Caco-2 (cell line): Measurements from ENCODE around the gene PERP. TPM values are rescaled to one million over a fixed set of nuclear protein-coding genes. Genes with fewer than 3 reads are reported as not detected.

ENCODE experiments used
- BruUV-seq: library from RNA; stranded (reverse); fragments of 400-500 nt; replicated peaks from 2 replicates; lab custom pipeline; 2021; lab: Mats Ljungman, UMichigan
- CTCF ChIA-PET: fragments of 300-600 bp; sonication (Branson Sonifier 250); formaldehyde crosslinking; loops from one replicate; lab custom pipeline; 2022; ENCODE audit warnings: antibody characterized with exemption; lab: Charles Lee
- POLR2A ChIA-PET: fragments of 300-600 bp; sonication (Branson Sonifier 250); formaldehyde crosslinking; loops from one replicate; lab custom pipeline; 2022; ENCODE audit warnings: antibody characterized with exemption; lab: Charles Lee
- DNase-seq, 2 experiments: peaks; one replicate each; pipeline versions ENCODE4 v3.0.0 to v3.0.0-alpha.2; 2020 to 2022
- H3K27me3 ChIP-seq: replicated peaks from 2 replicates; pipeline ENCODE4 v1.6.0; 2011; ENCODE audit warnings: low read length; ENCODE audit not compliant: control insufficient read depth, insufficient read depth
- H3K36me3 ChIP-seq: 2 replicates; pipeline ENCODE4 v1.5.1; 2011; ENCODE audit warnings: low read length; ENCODE audit not compliant: control insufficient read depth, insufficient read depth
- H3K4me1 ChIP-seq: fragments of 250-450 bp; sonication (Bioruptor Pico); 2 replicates; pipeline ENCODE4 v1.5.1; 2020; ENCODE audit warnings: mild to moderate bottlenecking
- H3K4me3 ChIP-seq: 2 replicates; pipeline ENCODE4 v1.5.1; 2011; ENCODE audit warnings: low read depth, mild to moderate bottlenecking, control low read depth, low read length
- H3K9me3 ChIP-seq: fragments of 250-450 bp; sonication (Bioruptor Pico); 2 replicates; pipeline ENCODE4 v1.5.1; 2020; ENCODE audit warnings: mild to moderate bottlenecking, moderate library complexity
- H3K27ac Mint-ChIP-seq: one replicate; pipeline ENCODE4 v1.8.0; 2022; ENCODE audit warnings: mixed read lengths; ENCODE audit not compliant: unreplicated experiment
- H3K27me3 Mint-ChIP-seq: one replicate; pipeline ENCODE4 v1.8.0; 2022; ENCODE audit warnings: mixed read lengths; ENCODE audit not compliant: insufficient read depth, unreplicated experiment
- H3K36me3 Mint-ChIP-seq: one replicate; pipeline ENCODE4 v1.8.0; 2022; ENCODE audit warnings: mild to moderate bottlenecking, mixed read lengths; ENCODE audit not compliant: insufficient read depth, unreplicated experiment
- H3K4me1 Mint-ChIP-seq: one replicate; pipeline ENCODE4 v1.8.0; 2022; ENCODE audit warnings: low read depth, mixed read lengths; ENCODE audit not compliant: unreplicated experiment
- H3K4me3 Mint-ChIP-seq: one replicate; pipeline ENCODE4 v1.8.0; 2022; ENCODE audit warnings: mild to moderate bottlenecking, moderate library complexity, mixed read lengths; ENCODE audit not compliant: unreplicated experiment
- H3K9me3 Mint-ChIP-seq: one replicate; pipeline ENCODE4 v1.8.0; 2022; ENCODE audit warnings: mixed read lengths; ENCODE audit not compliant: unreplicated experiment
- intact Hi-C: fragments of 100-400 bp; cut with micrococcal nuclease; formaldehyde crosslinking; loops from one replicate; pipeline ENCODE4 v1.10.0; 2022; ENCODE audit not compliant: unreplicated experiment
- total RNA-seq: library from RNA; stranded (reverse); gene quantifications from 2 replicates; pipeline ENCODE4 v1.2.3, GENCODE V29; 2022
- TF ChIP-seq, protein P1 (sequence below), 2 experiments: fragments of 200-600 bp in 1 of 2; IDR thresholded peaks; 1 replicate in 1 of 2; 2 replicates in 1 of 2; pipeline versions ENCODE4 v1.5.1 to v1.8.0; 2011 to 2022; ENCODE audit warnings: antibody characterized with exemption in 1 of 2, control low read depth in 1 of 2, inconsistent platforms in 1 of 2, low read depth in 1 of 2, low read length in 1 of 2, mild to moderate bottlenecking in 1 of 2, moderate library complexity in 1 of 2; ENCODE audit not compliant: insufficient read depth in 1 of 2, severe bottlenecking in 1 of 2, unreplicated experiment in 1 of 2

PERP gene
- total RNA-seq, 1 experiment from 2014 or later, result 141 TPM

DNA sequence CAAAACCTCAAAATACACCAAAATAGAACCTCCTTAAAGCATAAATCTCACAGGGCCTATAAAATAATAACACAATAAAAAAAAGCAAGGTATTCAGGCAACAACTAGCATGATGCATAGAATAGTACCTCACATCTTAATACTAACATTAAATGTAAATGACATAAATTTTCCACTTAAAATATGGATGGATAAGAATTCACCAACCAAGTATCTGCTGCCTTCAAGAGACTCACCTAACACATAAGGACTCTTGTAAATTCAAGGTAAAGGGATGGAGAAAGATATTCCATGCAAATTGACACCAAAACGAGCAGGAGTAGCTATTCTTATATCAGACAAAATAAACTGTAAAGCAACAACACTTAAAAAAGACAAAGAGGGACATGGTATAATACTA lies 52.2 kb downstream of the PERP start:
- CTCF ChIA-PET, result no interaction called here
- BruUV-seq, result no TSS peak

DNA sequence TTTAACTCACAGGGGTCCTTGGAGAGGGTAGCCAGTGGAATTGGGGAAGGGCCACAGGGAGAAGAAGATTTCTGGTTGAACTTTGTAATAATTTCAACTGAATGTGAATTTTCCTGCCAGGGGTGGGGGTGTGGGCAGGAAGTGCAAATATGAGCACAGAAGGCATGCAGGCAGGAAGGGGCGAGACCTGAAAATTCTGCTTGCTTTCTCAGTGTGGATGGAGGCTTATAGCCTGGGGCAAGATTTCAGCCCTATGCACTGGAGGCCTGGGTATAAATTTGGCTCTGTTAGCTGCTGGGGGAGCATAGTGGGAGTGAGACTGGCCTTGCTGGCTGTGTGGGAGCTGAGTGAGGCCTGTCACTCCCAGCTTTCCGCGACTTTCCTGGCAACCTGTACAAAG lies 54.4 kb downstream of the PERP start:
- ChIA-PET POLR2A (no interaction called here), CTCF (no interaction called here)
- Mint-ChIP-seq H3K36me3 (no peaks in the 10 kb centered on the region), H3K9me3 (peaks cover 45% of the 10 kb centered on the region), H3K27ac (no peak overlapping the region), H3K4me3 (no peak overlapping the region), H3K27me3 (no peaks in the 10 kb centered on the region), H3K4me1 (no peaks in the 10 kb centered on the region)
- no peak for DNase-seq
- H3K4me3 ChIP-seq, result no peak overlapping the region
- TF ChIP-seq, protein P1, sequence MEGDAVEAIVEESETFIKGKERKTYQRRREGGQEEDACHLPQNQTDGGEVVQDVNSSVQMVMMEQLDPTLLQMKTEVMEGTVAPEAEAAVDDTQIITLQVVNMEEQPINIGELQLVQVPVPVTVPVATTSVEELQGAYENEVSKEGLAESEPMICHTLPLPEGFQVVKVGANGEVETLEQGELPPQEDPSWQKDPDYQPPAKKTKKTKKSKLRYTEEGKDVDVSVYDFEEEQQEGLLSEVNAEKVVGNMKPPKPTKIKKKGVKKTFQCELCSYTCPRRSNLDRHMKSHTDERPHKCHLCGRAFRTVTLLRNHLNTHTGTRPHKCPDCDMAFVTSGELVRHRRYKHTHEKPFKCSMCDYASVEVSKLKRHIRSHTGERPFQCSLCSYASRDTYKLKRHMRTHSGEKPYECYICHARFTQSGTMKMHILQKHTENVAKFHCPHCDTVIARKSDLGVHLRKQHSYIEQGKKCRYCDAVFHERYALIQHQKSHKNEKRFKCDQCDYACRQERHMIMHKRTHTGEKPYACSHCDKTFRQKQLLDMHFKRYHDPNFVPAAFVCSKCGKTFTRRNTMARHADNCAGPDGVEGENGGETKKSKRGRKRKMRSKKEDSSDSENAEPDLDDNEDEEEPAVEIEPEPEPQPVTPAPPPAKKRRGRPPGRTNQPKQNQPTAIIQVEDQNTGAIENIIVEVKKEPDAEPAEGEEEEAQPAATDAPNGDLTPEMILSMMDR (IDR thresholded peaks at IDR 0.05; ENCODE audit: insufficient read depth in 1 of 2, low read depth in 1 of 2, low read length in 1 of 2, severe bottlenecking in 1 of 2, unreplicated experiment in 1 of 2), result no peak
- H3K27me3 ChIP-seq, result no peaks in the 10 kb centered on the region
- BruUV-seq, result no TSS peak
- no peaks in the 10 kb centered on the region for H3K36me3 ChIP-seq
- H3K9me3 ChIP-seq, result peaks cover 29% of the 10 kb centered on the region
- intact Hi-C loops, result no loop called here
- no peaks in the 10 kb centered on the region for H3K4me1 ChIP-seq

More for the DNA sequence above, 52.2 kb downstream of the PERP start:
- intact Hi-C loops, result no loop called here
- Mint-ChIP-seq H3K27me3 (no peaks in the 10 kb centered on the region), H3K27ac (no peak overlapping the region), H3K4me1 (no peaks in the 10 kb centered on the region), H3K9me3 (peaks cover 48% of the 10 kb centered on the region), H3K4me3 (no peak overlapping the region), H3K36me3 (no peaks in the 10 kb centered on the region)
- Histone ChIP-seq H3K4me3 (no peak overlapping the region), H3K9me3 (peaks cover 31% of the 10 kb centered on the region), H3K36me3 (no peaks in the 10 kb centered on the region), H3K27me3 (no peaks in the 10 kb centered on the region), H3K4me1 (no peaks in the 10 kb centered on the region)
- POLR2A ChIA-PET, result interaction anchor here (0.6 kb wide), 1 partner anchor 593 kb away, joined by 4 read pairs; no protein-coding TSS in a partner anchor
- no peak for DNase-seq
- TF ChIP-seq, protein P1 (IDR thresholded peaks at IDR 0.05; ENCODE audit: insufficient read depth in 1 of 2, low read depth in 1 of 2, low read length in 1 of 2, severe bottlenecking in 1 of 2, unreplicated experiment in 1 of 2), result no peak

DNA sequence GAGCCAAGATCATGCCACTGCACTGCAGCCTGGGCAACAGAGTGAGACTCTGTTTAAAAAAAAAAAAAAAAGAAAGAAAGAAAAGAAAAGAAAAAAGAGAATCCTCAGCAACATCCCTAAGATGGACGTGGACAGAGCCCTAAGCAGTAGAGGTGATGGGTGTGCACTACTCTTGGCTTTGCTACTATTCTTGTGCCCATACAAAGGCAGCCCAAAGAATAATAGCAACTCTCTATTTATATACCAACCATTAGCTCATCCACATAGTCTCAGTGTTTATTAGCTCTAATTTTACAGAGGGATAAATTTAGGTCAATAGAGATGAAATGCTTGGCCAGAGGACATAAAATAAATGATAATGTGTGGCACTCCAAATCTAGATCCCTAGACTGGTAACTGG lies 62.2 kb downstream of the PERP start:
- Histone ChIP-seq H3K9me3 (0 out of 2 replicates have a peak, but pooled peaks cover 3% of the 10 kb centered on the region), H3K4me1 (no peaks in the 10 kb centered on the region), H3K4me3 (no peak overlapping the region), H3K36me3 (no peaks in the 10 kb centered on the region), H3K27me3 (no peaks in the 10 kb centered on the region)
- CTCF ChIA-PET, result no interaction called here
- POLR2A ChIA-PET, result no interaction called here
- no peak for DNase-seq
- intact Hi-C loops, result no loop called here
- TF ChIP-seq, protein P1 (IDR thresholded peaks at IDR 0.05; ENCODE audit: insufficient read depth in 1 of 2, low read depth in 1 of 2, low read length in 1 of 2, severe bottlenecking in 1 of 2, unreplicated experiment in 1 of 2), result no peak
- H3K27ac Mint-ChIP-seq, result no peak overlapping the region
- no TSS peak for BruUV-seq
- H3K36me3 Mint-ChIP-seq, result no peaks in the 10 kb centered on the region
- no peaks in the 10 kb centered on the region for H3K9me3 Mint-ChIP-seq
- H3K4me3 Mint-ChIP-seq, result no peak overlapping the region
- H3K27me3 Mint-ChIP-seq, result no peaks in the 10 kb centered on the region
- H3K4me1 Mint-ChIP-seq, result no peaks in the 10 kb centered on the region
